ENCODE measurements around the gene SLC25A11.
"Not testable (repeated sequence)": the region's sequence is repeated elsewhere in the genome, so short reads cannot be mapped to it uniquely, and the experiment has no call there.

The SLC25A11 gene

GRCh38 chr17:4944554-4945175 lies 4.8 kb upstream of the SLC25A11 start:
- DNase-seq = no peak

DNA sequence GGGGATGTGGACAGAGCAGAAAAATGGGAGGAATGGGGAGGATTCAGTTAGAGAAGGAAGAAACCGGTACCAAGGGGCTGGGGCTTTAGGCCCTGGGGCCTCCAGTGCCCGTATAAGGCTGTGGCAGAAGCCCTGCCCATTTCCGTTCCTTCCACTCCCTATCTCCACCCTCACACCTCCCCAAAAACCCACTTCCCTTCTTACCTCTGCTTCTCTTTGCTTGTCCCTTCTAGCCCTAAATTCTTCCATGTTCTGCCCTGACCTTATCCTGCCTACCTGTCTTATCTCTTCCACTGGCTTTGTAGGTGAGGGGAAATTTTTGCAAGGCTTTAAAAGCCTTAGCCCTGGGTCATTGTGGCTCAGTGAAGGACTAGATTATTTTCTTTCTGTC lies 4.3 kb upstream of the SLC25A11 start:
- no peak for DNase-seq

DNA sequence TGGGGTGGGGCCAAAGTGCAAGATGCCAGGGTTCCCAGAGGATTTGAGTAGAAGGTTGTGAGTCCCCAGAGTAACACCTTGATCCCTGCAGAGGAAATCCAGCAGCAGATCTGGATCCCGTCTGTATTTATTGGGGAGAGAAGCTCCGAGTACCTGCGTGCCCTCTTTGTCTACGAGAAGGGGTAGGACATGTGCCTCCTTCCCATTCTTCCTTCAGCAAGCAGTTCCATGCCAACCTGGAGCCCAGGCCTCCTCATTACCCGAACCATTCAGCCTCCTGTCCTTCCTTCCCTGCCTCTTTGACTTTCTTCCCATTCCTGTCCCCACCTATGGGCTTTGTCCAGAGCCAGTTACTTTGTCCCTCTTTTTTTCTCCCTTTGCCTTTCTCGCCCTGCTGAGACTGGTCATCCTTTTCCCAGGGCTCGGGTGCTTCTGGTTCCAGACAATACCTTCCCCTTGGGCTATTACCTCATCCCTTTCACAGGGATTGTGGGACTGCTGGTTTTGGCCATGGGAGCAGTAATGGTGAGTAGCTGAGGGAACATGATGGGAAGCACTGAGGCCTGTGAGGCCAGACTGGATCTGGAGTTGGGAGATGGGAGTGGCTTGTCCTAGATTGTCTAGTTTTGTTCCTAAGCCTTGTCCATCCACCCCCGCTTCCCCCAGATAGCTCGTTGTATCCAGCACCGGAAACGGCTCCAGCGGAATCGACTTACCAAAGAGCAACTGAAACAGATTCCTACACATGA lies 3.1 kb upstream of the SLC25A11 start:
- DNase-seq = no peak

- no peak for DNase-seq
Observed at GRCh38 chr17:4941319-4941610, 1.4 kb upstream of the SLC25A11 start.

GRCh38 chr17:4940555-4941318 lies 891 bp upstream of the SLC25A11 start:
- no peak for DNase-seq

DNA sequence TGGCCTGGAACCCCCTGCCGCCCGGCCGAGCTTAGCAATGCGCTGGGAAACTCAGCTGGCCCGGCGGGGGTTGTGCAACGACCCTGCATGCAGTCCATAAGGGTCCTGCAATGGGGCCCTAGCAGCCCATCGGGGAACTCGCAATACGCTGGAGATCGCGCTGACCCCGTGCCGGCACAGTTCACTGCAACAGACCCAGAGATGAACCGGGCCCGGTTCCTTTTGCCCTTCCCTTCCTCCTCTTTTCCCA lies 375 bp downstream of the SLC25A11 start:
- no peak for DNase-seq

DNA sequence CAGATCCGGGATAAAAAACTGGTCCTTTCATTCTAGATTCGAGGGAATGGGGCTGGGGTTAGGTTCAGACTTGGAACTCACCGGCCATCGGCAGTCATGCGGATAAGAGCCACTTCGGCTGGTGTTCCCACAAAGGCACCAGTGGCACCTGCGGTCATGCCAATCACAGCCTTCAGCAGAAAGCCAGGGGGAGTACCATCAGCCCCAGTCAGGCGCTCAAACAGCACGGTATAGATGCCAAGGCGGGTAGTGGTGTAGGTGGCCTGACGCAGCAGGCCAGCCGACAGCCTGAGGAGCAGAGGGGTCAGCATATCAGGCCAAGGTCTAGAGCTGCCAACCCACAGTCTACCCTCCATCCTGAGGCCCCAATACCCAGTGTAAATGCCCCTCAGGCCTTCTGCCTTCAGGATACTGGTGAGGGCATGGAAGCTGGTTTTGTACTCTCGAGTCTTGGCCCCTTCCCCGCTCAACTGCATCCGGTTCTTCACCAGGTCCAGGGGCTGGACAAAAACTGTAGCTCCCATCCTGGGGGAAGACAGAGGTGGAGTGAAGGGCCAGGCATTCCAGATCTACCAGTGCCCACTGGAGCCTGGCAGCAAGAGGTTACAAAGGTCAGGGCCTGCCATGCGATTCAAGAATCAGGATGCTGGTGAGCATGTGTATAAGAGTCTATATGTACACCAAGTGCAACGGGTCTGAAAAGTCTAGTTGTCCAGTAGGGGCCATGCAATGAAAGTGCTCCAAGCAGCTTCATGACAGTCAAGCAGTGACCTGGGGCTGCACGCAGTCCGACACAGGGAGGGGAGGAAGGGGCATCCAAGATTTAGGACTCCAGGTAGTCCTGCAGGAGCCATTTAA lies 929 bp downstream of the SLC25A11 start:
- DNase-seq = no peak

GRCh38 chr17:4938069-4938491 lies 1.8 kb downstream of the SLC25A11 start:
- DNase-seq = no peak

DNA sequence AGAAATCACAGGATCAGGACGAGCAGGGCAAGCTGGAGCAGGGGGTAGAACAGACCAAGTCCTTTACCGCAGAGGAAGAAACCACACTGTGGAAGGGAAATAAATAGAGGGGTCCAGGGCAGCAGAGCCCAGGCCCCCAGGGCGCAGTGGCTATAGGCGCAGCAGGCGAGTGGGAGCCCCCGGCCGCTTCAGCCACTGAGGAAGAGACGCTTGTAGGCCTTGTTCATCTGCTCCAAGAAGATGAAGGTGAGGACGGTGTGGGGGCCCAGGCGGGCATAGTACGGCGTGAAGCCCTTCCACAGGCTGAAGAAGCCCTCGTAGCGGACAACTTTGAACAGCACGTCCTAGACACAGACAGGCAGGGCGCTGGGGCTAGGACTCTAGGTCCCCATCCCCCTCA lies 2.3 kb downstream of the SLC25A11 start:
- DNase-seq = no peak

DNA sequence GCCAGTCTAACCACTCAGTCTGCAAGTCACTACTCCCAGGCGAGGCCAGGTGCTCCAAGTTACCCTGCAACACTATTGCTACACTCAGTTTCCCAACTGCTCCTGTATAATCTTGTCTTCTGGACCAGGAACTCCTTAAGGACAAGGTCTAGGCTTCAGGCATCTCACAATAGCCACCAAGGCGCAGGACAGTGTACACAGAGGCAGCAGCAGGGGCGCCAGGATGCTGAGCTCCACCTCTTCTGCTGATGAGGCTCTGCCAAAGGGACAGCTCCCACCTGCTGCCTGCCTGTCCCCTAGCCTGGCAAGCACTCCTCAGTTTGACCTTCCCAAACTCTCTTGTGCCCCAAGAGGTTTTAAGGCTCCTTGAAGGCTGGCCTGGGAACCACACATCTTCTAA lies 3.4 kb downstream of the SLC25A11 start:
- DNase-seq = no peak

- DNase-seq = no peak
Observed at GRCh38 chr17:4935650-4936049, 4.2 kb downstream of the SLC25A11 start.

- peak; percentile 53 for DNase-seq
Observed at GRCh38 chr17:4934173-4934979, 5.5 kb downstream of the SLC25A11 start.

DNA sequence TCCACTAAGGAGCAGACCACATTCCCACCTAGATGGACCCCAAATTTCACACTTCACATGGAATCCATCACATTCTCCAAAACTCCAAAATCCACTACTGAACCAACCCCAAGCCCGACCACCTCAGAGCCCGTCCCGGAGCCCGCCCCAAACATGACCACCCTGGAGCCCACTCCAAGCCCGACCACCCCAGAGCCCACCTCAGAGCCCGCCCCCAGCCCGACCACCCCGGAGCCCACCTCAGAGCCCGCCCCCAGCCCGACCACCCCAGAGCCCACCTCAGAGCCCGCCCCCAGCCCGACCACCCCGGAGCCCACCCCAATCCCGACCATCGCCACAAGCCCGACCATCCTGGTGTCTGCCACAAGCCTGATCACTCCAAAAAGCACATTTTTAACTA lies 6.2 kb downstream of the SLC25A11 start:
- DNase-seq = no peak

DNA sequence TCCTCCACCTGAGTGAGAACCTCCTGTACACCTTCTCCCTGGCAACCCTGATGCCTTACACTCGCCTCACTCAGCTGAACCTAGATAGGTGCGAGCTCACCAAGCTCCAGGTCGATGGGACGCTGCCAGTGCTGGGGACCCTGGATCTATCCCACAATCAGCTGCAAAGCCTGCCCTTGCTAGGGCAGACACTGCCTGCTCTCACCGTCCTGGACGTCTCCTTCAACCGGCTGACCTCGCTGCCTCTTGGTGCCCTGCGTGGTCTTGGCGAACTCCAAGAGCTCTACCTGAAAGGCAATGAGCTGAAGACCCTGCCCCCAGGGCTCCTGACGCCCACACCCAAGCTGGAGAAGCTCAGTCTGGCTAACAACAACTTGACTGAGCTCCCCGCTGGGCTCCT lies 7.1 kb downstream of the SLC25A11 start:
- no peak for DNase-seq

- no peak for DNase-seq
Observed at GRCh38 chr17:4931963-4932362, 7.9 kb downstream of the SLC25A11 start, which contains the start of gene GP1BA. Gene GP1BA (plus strand): TSS chr17:4932277. CDS start chr17:4932605, 328 bp downstream.

GRCh38 chr17:4928881-4929280 lies 11.0 kb downstream of the SLC25A11 start:
- no peak for DNase-seq

- DNase-seq = not testable (repeated sequence)
Observed at GRCh38 chr17:4926577-4927335, 13.1 kb downstream of the SLC25A11 start.

GRCh38 chr17:4921320-4921719 lies 18.5 kb downstream of the SLC25A11 start:
- no peak for DNase-seq

DNA sequence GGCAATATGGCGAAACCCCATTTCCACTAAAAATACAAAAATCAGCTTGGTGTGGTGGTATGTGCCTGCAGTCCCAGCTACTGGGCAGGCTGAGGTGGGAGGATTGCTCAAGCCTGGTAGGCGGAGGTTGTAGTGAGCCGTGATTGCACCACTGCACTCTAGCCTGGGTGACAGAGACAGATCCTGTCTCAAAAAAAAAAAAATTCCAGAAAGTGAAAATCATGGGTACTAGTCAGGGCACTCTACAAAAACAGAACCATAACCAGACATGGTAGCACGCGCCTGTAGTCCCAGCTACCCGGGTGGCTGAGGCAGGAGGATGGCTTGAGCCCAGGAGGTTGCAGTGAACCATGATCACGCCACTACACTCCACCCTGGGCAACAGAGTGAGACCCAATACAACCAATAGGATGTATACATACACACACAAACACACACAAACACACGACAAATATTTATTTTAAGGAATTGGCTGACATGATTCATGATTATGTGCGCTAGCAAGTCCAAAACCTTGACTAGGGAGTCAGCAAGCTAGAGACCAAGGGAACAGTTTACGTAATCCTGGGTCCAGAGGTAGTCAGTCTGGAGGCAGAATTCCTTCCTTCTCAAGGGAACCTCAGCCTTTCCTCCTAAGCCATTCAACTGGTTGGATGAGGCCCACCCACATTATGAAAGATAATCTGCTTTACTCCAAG lies 19.3 kb downstream of the SLC25A11 start:
- DNase-seq = no peak

DNA sequence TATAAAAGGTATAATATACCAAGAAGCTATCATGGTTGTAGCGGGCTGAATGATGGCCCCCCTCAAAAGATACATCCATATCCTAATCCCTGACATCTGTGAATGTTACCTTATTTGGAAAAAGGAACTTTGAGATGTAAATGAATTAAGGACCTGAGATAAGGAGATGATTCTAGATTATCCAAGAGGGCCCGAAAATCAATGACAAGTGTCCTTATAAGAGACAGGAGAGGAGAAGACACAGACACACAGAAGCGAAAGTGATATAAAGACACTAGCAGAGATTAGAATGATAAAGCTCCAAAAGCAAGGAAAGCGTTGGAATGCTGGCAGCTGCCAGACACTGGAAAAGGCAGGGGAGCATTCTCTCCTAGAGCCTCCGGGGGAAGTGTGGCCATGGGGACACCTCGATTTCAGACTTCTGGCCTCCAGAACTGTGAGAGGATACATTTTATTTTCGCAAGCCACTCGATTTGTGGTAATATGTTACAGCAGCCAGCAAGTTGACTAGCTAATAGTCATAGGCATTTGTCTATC lies 20.3 kb downstream of the SLC25A11 start:
- DNase-seq = no peak

DNA sequence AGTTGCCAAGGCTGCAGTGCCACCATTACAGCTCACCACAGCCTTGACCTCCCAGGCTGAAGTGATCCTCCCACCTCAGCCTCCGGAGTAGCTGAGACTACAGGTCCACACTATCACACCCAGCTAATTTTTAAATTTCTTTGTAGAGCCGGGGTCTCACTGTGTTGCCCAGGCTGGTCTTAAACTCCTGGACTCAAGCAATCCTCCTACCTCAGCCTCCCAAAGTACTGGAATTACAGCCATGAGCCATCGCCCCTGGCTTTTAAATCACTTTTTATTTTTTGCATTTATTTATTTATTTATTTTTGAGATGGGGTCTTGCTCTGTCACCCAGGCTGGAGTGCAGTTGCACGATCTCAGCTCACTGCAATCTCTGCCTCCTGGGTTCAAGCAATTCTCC lies 25.3 kb downstream of the SLC25A11 start:
- DNase-seq = not testable (repeated sequence)
